ENCODE data around the gene KRTAP22-1. TPM values are rescaled to one million over a fixed set of nuclear protein-coding genes. Genes with fewer than 3 reads are reported as not detected.
A peak's percentile ranks its signal among the peaks of the same experiment; 100 is the strongest.

The KRTAP22-1 gene
- total and polyA plus RNA-seq, 2 experiments from 2014 or later, result not detected

DNA sequence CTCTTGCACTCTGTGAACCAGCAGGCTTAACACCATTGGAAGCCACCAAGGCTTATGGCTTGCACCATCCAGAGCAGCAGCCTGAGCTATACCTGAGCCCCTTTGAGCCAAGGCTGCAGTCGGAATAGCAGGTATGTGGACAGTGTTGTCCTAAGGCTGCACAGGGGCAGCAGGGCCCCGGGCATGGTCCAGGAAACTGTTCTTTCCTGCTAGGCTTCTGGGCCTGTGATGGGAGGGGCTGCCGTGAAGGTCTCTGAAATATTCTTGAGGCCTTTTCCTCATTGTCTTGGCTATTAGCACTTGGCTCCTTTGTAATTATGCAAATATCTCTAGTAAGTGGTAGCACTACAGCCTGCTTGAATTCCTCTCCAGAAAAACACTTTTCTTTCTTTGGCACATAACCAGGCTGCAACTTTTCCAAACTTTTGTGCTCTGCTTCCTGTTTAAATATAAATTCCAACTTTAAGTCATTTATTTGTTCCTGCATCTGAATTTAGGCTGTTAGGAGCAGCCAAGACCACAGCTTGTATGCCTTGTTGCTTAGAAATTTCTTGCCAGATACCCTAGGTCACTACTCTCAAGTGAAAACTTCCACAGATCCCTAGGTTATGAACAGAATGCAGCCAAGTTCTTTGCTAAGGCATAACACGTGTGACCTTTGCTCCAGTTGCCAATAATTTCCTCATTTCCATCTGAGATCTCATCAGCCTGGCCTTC lies 24.7 kb downstream of the KRTAP22-1 start:
- no peaks in the 10 kb centered on the region for H4K20me1 ChIP-seq (replicated peaks; ENCODE audit: insufficient read depth)
- no peaks in the 10 kb centered on the region for H3F3A ChIP-seq (replicated peaks; ENCODE audit: low read depth)
- peak; percentile 9 for DNase-seq (ENCODE audit: low spot score)
- H3K4me3 Mint-ChIP-seq, result no peak overlapping the region
- no peaks in the 10 kb centered on the region; the same call in 1 of the 2 replicates for H3K4me1 ChIP-seq (ENCODE audit: insufficient read depth)
- no peak for ATAC-seq
- no peak overlapping the region for H3K27ac Mint-ChIP-seq
- no peaks in the 10 kb centered on the region; the same call in 2 of the 3 replicates for H3K4me1 Mint-ChIP-seq
- no peaks in the 10 kb centered on the region for H3K27me3 Mint-ChIP-seq (ENCODE audit: insufficient read depth, low read depth, poor library complexity)
- H3K79me2 ChIP-seq (replicated peaks; ENCODE audit: insufficient read depth), result no peaks in the 10 kb centered on the region
- H3K27me3 ChIP-seq (ENCODE audit: insufficient read depth), result no peaks in the 10 kb centered on the region
- H2AFZ ChIP-seq, result peak overlapping the region; percentile 73
- no peak overlapping the region for H3K27ac ChIP-seq (ENCODE audit: low read depth)
- H3K9me3 Mint-ChIP-seq, result peaks cover 16% of the 10 kb centered on the region
- peak overlapping the region; percentile 18; the same call in 1 of the 2 replicates for H3K4me2 ChIP-seq
- no peaks in the 10 kb centered on the region for H3K36me3 ChIP-seq (ENCODE audit: insufficient read depth)
- H3K36me3 Mint-ChIP-seq (ENCODE audit: low read depth), result 0 out of 3 replicates have a peak, but pooled peaks cover 5% of the 10 kb centered on the region
- H3K9me2 ChIP-seq (ENCODE audit: insufficient read depth), result peaks cover 13% of the 10 kb centered on the region; the same call in 1 of the 2 replicates
- H3K4me3 ChIP-seq, result no peak overlapping the region
- no peak for TF ChIP-seq NANOG (IDR thresholded peaks at IDR 0.05; ENCODE audit: borderline replicate concordance)
- TF ChIP-seq, protein P1, sequence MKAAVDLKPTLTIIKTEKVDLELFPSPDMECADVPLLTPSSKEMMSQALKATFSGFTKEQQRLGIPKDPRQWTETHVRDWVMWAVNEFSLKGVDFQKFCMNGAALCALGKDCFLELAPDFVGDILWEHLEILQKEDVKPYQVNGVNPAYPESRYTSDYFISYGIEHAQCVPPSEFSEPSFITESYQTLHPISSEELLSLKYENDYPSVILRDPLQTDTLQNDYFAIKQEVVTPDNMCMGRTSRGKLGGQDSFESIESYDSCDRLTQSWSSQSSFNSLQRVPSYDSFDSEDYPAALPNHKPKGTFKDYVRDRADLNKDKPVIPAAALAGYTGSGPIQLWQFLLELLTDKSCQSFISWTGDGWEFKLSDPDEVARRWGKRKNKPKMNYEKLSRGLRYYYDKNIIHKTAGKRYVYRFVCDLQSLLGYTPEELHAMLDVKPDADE (IDR thresholded peaks at IDR 0.05), result no peak

DNA sequence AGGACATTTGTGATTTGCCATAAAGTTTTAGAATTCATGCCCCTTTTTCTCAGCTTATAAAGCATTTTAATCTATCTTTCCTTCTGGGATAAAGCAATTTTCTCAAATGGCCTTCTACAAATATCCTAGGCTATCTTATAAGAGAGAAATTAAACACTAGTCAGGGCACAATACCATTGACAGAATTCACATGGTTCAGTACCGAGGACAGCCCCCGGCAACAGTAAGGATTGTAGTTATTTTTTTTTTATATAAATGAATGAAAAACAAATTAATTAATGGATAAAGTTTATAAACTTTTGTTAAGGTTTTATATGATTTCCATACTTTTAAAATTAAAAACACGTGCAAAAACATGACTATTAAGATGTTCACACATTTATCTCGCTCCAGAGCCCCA lies 27.2 kb downstream of the KRTAP22-1 start:
- no peaks in the 10 kb centered on the region; the same call in 2 of the 3 replicates for H3K4me1 Mint-ChIP-seq
- H3K4me3 Mint-ChIP-seq, result no peak overlapping the region
- H3K36me3 ChIP-seq (ENCODE audit: insufficient read depth), result no peaks in the 10 kb centered on the region
- H3K9me2 ChIP-seq (ENCODE audit: insufficient read depth), result peaks cover 13% of the 10 kb centered on the region
- DNase-seq (ENCODE audit: low spot score), result no peak
- no peaks in the 10 kb centered on the region for H3K27me3 ChIP-seq (ENCODE audit: insufficient read depth)
- no peak for ATAC-seq
- H3K9me3 Mint-ChIP-seq, result peaks cover 16% of the 10 kb centered on the region
- no peaks in the 10 kb centered on the region for H3F3A ChIP-seq (replicated peaks; ENCODE audit: low read depth)
- H3K4me1 ChIP-seq (ENCODE audit: insufficient read depth), result no peaks in the 10 kb centered on the region; the same call in 1 of the 2 replicates
- peaks cover 2% of the 10 kb centered on the region for H3K27me3 Mint-ChIP-seq (ENCODE audit: insufficient read depth, low read depth, poor library complexity)
- H3K4me2 ChIP-seq, result no peak overlapping the region
- no peak overlapping the region for H3K4me3 ChIP-seq
- H3K27ac ChIP-seq (ENCODE audit: low read depth), result no peak overlapping the region
- no peak overlapping the region for H3K27ac Mint-ChIP-seq
- H4K20me1 ChIP-seq (replicated peaks; ENCODE audit: insufficient read depth), result no peaks in the 10 kb centered on the region
- H3K79me2 ChIP-seq (replicated peaks; ENCODE audit: insufficient read depth), result no peaks in the 10 kb centered on the region
- H3K36me3 Mint-ChIP-seq (ENCODE audit: low read depth), result 0 out of 3 replicates have a peak, but pooled peaks cover 5% of the 10 kb centered on the region
- TF ChIP-seq, protein P2, sequence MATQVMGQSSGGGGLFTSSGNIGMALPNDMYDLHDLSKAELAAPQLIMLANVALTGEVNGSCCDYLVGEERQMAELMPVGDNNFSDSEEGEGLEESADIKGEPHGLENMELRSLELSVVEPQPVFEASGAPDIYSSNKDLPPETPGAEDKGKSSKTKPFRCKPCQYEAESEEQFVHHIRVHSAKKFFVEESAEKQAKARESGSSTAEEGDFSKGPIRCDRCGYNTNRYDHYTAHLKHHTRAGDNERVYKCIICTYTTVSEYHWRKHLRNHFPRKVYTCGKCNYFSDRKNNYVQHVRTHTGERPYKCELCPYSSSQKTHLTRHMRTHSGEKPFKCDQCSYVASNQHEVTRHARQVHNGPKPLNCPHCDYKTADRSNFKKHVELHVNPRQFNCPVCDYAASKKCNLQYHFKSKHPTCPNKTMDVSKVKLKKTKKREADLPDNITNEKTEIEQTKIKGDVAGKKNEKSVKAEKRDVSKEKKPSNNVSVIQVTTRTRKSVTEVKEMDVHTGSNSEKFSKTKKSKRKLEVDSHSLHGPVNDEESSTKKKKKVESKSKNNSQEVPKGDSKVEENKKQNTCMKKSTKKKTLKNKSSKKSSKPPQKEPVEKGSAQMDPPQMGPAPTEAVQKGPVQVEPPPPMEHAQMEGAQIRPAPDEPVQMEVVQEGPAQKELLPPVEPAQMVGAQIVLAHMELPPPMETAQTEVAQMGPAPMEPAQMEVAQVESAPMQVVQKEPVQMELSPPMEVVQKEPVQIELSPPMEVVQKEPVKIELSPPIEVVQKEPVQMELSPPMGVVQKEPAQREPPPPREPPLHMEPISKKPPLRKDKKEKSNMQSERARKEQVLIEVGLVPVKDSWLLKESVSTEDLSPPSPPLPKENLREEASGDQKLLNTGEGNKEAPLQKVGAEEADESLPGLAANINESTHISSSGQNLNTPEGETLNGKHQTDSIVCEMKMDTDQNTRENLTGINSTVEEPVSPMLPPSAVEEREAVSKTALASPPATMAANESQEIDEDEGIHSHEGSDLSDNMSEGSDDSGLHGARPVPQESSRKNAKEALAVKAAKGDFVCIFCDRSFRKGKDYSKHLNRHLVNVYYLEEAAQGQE (IDR thresholded peaks at IDR 0.05; ENCODE audit: unreplicated experiment), result peak; percentile 26
- TF ChIP-seq ZNF331 (CRISPR knock-in tag; IDR thresholded peaks at IDR 0.05; ENCODE audit: low read depth), result no peak
- no peak overlapping the region for H2AFZ ChIP-seq

Data from GM23338 (cell line).